ENCODE data around the gene ZBTB1.

ZBTB1 gene, protein sequence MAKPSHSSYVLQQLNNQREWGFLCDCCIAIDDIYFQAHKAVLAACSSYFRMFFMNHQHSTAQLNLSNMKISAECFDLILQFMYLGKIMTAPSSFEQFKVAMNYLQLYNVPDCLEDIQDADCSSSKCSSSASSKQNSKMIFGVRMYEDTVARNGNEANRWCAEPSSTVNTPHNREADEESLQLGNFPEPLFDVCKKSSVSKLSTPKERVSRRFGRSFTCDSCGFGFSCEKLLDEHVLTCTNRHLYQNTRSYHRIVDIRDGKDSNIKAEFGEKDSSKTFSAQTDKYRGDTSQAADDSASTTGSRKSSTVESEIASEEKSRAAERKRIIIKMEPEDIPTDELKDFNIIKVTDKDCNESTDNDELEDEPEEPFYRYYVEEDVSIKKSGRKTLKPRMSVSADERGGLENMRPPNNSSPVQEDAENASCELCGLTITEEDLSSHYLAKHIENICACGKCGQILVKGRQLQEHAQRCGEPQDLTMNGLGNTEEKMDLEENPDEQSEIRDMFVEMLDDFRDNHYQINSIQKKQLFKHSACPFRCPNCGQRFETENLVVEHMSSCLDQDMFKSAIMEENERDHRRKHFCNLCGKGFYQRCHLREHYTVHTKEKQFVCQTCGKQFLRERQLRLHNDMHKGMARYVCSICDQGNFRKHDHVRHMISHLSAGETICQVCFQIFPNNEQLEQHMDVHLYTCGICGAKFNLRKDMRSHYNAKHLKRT

DNA sequence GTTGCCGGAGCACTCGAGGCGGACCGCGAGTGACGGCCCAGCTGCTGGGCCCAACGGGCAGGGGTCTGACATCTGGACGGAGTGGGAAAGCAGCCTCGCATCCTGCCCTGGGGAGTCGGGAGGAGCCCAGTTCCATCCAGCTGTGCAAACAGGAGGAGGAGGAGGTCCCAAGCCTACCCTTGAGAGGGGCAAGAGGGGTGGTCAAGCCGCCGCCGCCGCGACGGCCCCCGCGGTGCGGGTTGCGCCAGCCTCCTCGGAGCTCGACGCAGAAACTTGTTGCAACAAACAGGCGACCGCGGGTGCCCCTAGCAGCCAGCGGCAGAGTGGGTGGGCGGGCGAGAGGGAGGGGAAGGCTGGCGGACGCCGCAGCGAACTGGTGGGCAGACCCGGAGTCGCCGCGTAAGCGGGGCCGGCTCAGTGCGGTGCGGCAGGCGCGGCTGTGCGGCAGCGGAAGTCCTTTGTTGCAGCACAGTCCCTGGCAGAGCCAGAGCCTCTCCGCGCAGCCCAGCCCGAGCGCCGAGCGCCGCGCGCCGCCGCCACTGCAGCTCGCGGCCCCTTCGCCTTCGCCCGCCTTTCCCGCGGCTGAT lies at the start of gene ZBTB1:
TSS of gene ZBTB1 (plus strand) at position 461 of the 587 bp plus-strand sequence. CDS start 16,735 bp downstream, outside the sequence.
- DNase-seq (ENCODE audit: low read depth in 1 of 2, low spot score in 1 of 2): peak; percentile 71 to 80

DNA sequence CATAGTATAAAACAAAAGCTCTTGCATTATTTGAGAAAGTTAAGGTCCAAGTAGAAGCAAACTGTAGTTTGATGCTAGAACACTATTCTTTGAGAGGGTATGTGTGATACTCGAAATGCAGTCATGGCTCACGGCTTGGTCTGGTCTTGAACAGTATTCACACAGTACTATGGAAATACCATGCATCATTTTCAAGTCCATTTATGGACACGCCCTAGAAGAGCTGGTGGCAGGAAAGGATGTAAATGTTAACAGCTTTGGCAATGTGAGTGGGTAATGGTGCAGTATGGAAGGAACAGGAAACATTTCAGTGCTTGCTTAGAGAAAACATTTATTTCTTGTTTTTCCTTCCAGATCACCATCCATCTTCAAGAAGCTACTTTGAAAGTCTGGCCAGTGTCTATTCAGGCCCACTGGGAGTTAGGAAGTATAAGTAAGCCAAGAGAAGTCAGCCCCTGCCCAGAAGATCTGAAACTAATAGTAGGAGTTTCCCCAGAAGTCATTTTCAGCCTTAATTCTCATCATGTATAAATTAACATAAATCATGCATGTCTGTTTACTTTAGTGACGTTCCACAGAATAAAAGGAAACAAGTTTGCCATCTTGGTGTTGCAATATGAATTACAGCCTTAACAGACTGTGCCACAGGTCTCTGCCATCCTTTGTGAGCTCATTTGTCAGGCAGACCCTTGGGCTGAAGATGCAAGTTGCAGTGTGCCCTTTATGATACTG lies 45.0 kb upstream of the ZBTB1 start:
- DNase-seq (ENCODE audit: low read depth in 1 of 2, low spot score in 1 of 2): no peak

- DNase-seq (ENCODE audit: low read depth in 1 of 2, low spot score in 1 of 2): no peak
Observed at GRCh38 chr14:64461221-64461620, 43.3 kb upstream of the ZBTB1 start.

DNA sequence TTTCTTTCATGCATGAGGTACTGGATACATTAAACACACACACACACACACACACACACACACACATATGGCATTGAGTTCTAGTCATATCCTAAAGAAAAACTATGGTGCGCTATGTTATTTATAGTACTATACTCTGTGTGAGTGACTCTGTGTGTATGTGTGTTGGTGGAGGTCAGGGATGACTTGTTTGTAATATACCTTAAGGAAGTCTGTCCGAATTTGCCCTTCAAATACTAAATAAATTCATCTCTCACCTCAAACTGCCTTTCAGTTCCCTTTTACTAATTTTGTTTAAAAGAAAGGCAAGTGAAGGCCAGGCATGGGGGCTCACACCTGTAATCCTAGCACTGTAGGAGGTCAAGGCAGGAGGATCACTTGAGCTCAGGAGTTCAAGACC lies 41.4 kb upstream of the ZBTB1 start:
- no peak for DNase-seq (ENCODE audit: low read depth in 1 of 2, low spot score in 1 of 2)

DNA sequence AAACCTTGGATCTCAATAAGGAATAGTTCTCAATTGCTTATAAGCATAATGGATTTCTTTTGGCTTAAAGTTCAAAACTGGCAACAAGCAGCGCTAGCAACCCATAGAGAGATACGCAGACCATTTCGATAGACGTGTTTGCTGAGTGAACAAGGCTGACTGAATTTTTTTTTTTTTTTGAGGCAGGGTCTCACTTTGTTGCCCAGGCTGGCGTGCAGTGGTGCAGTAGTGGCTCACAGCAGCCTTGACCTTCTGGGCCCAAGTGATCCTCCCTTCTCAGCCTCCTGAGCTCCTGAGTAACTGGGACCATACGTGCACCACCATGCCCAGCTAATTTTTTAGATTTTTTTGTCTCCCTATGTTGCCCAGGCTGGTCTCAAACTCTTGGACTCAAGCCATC lies 40.7 kb upstream of the ZBTB1 start:
- DNase-seq (ENCODE audit: low read depth in 1 of 2, low spot score in 1 of 2): no peak

GRCh38 chr14:64464651-64465050 lies 39.9 kb upstream of the ZBTB1 start:
- DNase-seq (ENCODE audit: low read depth in 1 of 2, low spot score in 1 of 2): no peak

DNA sequence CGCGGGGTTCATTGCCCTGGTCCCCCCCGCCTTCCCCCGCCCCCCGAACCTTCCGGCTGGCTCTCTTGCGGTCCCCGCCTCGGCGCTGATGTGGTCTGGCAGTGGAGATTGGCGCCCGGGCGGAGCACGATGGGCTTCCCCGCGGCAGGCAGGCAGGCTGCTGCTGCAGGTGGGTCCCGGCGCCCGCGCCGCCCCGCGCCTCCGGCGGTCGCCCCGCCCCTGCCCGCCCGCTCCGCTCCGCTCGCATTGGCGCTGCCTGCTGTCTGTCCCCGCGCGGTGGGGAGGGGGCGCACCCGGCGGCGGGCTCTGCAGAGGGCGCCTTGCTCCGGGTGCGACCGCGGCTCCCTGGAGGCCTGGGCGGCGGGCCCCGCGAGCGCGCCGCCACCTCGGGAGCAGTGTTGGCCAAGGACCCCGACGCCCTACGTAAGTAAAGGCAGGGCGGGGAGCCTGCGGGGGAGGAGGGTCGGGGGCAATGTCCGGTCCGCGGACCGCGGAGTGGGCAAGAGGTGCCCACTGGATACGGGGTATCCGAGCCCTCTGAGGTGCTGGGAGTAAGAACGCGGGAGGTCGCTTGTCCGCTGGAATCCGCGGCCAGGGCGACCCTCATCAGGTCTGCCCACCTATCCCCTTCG lies 39.3 kb upstream of the ZBTB1 start, which contains the start of gene AKAP5:
TSS of gene AKAP5 (plus strand) at position 309 of the 632 bp plus-strand sequence. CDS start 2,896 bp downstream, outside the sequence.
- DNase-seq (ENCODE audit: low read depth in 1 of 2, low spot score in 1 of 2): peak; percentile 21 to 57

GRCh38 chr14:64465831-64466554 lies 38.6 kb upstream of the ZBTB1 start:
- DNase-seq (ENCODE audit: low read depth in 1 of 2, low spot score in 1 of 2): no peak

DNA sequence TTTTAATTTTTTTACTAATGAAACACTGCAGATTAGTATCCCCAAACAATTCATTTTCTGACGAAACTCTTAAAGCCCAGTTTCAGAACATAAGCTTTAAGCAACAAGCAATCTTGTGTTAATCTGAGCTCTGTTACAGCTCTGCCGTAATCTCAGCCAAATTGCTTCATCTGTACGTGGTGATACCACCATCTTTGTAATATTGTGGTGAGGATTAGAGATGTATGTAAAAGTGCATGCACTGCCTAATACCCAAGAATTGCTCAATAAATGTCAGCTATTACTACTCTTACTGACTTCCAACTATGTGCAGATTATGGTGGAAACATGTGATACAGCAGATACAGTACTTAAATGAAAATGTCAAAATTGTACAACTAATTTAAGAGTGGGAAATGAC lies 37.5 kb upstream of the ZBTB1 start:
- DNase-seq (ENCODE audit: low read depth in 1 of 2, low spot score in 1 of 2): no peak

DNA sequence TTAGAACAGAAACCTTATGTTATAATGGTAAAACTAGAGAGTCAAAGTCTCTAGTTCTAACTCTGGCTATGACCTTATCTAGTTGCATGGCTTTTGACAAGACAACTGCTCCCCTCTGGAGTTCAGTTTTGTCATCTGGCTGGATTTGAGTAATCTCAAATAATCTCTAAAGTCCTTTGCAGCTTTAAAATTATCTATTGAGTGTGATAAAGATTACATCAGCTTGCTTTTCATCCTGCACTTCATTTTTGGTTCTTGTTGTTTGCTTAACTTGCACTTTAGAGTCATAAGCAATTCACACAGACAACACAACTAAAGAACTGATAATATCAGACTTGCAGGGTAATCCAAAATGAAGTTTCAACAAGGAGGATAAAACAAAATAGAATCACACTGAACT lies 37.0 kb upstream of the ZBTB1 start:
- no peak for DNase-seq (ENCODE audit: low read depth in 1 of 2, low spot score in 1 of 2)

DNA sequence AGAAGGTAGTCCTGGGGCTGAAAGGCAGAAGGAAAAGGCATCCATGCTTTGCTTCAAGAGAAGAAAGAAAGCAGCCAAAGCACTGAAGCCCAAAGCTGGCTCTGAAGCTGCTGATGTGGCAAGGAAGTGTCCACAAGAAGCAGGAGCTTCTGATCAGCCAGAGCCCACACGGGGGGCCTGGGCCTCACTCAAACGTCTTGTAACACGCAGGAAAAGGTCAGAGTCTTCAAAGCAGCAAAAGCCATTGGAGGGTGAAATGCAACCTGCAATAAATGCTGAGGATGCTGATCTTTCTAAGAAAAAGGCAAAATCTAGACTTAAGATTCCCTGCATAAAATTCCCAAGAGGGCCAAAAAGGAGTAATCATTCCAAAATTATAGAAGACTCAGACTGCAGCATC lies 36.1 kb upstream of the ZBTB1 start:
- no peak for DNase-seq (ENCODE audit: low read depth in 1 of 2, low spot score in 1 of 2)

- no peak for DNase-seq (ENCODE audit: low read depth in 1 of 2, low spot score in 1 of 2)
Observed at GRCh38 chr14:64474041-64474440, 30.5 kb upstream of the ZBTB1 start.

- no peak for DNase-seq (ENCODE audit: low read depth in 1 of 2, low spot score in 1 of 2)
Observed at GRCh38 chr14:64474698-64475097, 29.9 kb upstream of the ZBTB1 start.

DNA sequence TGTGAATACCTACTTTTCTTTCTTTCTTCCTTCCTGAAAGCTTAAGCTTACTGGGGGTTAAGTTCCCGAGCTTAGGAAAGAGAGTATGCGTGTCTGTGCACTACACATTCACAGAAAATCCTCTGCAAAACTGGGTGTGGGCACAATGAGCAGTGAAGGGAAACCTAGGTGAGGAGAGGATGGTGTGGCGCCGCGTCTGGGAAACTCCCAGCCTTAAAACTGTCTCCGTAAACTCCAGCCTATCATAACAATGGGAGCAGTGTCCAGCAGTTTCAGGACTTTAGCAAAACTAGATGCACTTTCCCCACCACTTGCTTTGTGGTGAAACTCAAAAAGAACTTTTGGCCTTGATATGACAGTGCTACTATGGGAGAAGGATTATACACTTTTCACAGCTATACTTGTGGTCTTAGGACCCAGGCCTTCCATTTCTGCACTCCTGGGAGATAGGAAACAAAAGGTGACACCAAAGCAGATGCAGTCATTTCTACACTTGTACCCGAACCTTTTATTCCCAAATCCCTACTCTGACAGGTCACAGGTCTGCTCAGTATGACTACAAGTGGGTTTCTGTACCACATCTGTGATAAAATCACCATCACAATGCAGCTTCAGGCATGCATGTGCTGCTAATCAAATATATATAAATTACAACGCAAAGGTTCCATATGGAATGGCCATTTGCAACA lies 28.8 kb upstream of the ZBTB1 start:
- DNase-seq (ENCODE audit: low read depth in 1 of 2, low spot score in 1 of 2): no peak

DNA sequence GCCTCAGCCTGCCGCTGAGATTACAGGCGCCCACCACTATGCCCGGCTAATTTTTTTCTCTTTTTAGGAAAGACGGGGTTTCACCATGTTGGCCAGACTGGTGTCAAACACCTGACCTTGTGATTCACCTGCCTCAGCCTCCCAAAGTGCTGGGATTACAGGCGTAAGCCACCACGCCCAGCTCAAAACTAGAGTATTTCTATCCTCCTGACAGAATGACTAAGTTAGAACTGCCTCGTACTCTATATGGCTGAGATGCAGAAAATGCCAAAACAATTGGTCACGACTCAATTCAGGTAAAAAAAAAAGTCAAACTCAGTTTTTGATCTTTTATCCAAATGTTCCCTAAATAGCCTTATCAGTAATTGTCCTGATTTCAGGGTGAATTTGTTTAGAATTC lies 28.1 kb upstream of the ZBTB1 start:
- no peak for DNase-seq (ENCODE audit: low read depth in 1 of 2, low spot score in 1 of 2)

GRCh38 chr14:64478634-64479250 lies 25.8 kb upstream of the ZBTB1 start:
- no peak for DNase-seq (ENCODE audit: low read depth in 1 of 2, low spot score in 1 of 2)

GRCh38 chr14:64488590-64489099 lies 15.9 kb upstream of the ZBTB1 start:
- DNase-seq (ENCODE audit: low read depth in 1 of 2, low spot score in 1 of 2): no peak

GRCh38 chr14:64491637-64492036 lies 12.9 kb upstream of the ZBTB1 start:
- DNase-seq (ENCODE audit: low read depth in 1 of 2, low spot score in 1 of 2): no peak

GRCh38 chr14:64493455-64493854 lies 11.1 kb upstream of the ZBTB1 start:
- DNase-seq (ENCODE audit: low read depth in 1 of 2, low spot score in 1 of 2): no peak
